K562 (cell line): ENCODE measurements around the gene PHLDB1. TPM values are rescaled to one million over a fixed set of nuclear protein-coding genes. Genes with fewer than 3 reads are reported as not detected.

Experiments used
- BCLAF1 ChIP-seq, 2 experiments: fragments of 450-650 bp in 1 of 2; IDR thresholded peaks; 2 replicates each; pipeline ENCODE4 v1.6.1; 2011 to 2017; ENCODE audit warnings: low read depth in 2 of 2, antibody characterized with exemption in 1 of 2, borderline replicate concordance in 1 of 2, low read length in 1 of 2, mild to moderate bottlenecking in 1 of 2, mixed read lengths in 1 of 2; ENCODE audit not compliant: control insufficient read depth in 1 of 2
- HBP1 ChIP-seq: fragments of 450-650 bp; formaldehyde crosslinking; IDR thresholded peaks from 2 replicates; pipeline ENCODE4 v1.4.0; 2022; ENCODE audit warnings: missing genetic modification characterization
- HMBOX1 ChIP-seq: sonication (generic); IDR thresholded peaks from 2 replicates; pipeline ENCODE4 v1.6.1; 2016
- JUN ChIP-seq, 2 experiments: sonication (generic) in 1 of 2; formaldehyde crosslinking in 1 of 2; IDR thresholded peaks; 2 replicates each; pipeline versions ENCODE4 v1.6.1 to v1.8.0; 2012 to 2022; ENCODE audit warnings: borderline replicate concordance in 2 of 2, mild to moderate bottlenecking in 2 of 2, improper control_type of control experiment in 1 of 2, low read depth in 1 of 2, low read length in 1 of 2, missing genetic modification reagents in 1 of 2
- KHSRP ChIP-seq: fragments of 450-650 bp; IDR thresholded peaks from 2 replicates; pipeline ENCODE4 v1.6.1; 2017
- MCM3 ChIP-seq: fragments of 450-650 bp; IDR thresholded peaks from 2 replicates; pipeline ENCODE4 v1.6.1; 2016
- MTA3 ChIP-seq: fragments of 450-650 bp; formaldehyde crosslinking; IDR thresholded peaks from 2 replicates; pipeline ENCODE4 v1.6.1; 2017; ENCODE audit warnings: mild to moderate bottlenecking, borderline replicate concordance
- MYNN ChIP-seq, 2 experiments: sonication (generic); formaldehyde crosslinking in 1 of 2; IDR thresholded peaks; 2 replicates each; pipeline versions ENCODE4 v1.5.0 to v1.6.1; 2016 to 2020; ENCODE audit warnings: antibody characterized with exemption in 1 of 2, missing genetic modification reagents in 1 of 2
- NCOA2 ChIP-seq, 2 experiments: fragments of 450-650 bp; IDR thresholded peaks; 2 replicates each; pipeline ENCODE4 v1.6.1; 2018; ENCODE audit warnings: mild to moderate bottlenecking in 2 of 2, moderate library complexity in 1 of 2; ENCODE audit not compliant: partially characterized antibody in 2 of 2
- PTBP1 ChIP-seq: fragments of 200-400 bp; formaldehyde crosslinking; IDR thresholded peaks from 2 replicates; pipeline ENCODE4 v1.6.1; 2017; ENCODE audit warnings: low read depth, low read length
- RCOR1 ChIP-seq, 2 experiments: IDR thresholded peaks; 2 replicates each; pipeline ENCODE4 v1.6.1; 2012; ENCODE audit warnings: low read depth in 2 of 2, low read length in 2 of 2, borderline replicate concordance in 1 of 2, improper control_type of control experiment in 1 of 2
- SETDB1 ChIP-seq: IDR thresholded peaks from one replicate; pipeline ENCODE4 v1.6.1; 2012; ENCODE audit warnings: low read length, control low read depth, inconsistent platforms
- SIN3B ChIP-seq: fragments of 450-650 bp; IDR thresholded peaks from 2 replicates; pipeline ENCODE4 v1.6.1; 2017; ENCODE audit warnings: low read depth, mild to moderate bottlenecking, moderate library complexity
- SNIP1 ChIP-seq: fragments of 450-650 bp; IDR thresholded peaks from 2 replicates; pipeline ENCODE4 v1.7.1; 2017; ENCODE audit warnings: low read depth, mild to moderate bottlenecking
- SREBF2 ChIP-seq: sonication (generic); formaldehyde crosslinking; IDR thresholded peaks from 2 replicates; pipeline ENCODE4 v1.4.0; 2020; ENCODE audit warnings: mild to moderate bottlenecking, missing genetic modification reagents
- SRSF3 ChIP-seq: fragments of 200-400 bp; formaldehyde crosslinking; IDR thresholded peaks from 2 replicates; pipeline ENCODE4 v1.6.1; 2016; ENCODE audit warnings: mild to moderate bottlenecking, low read length, moderate library complexity; ENCODE audit not compliant: insufficient read depth
- ZBTB7A ChIP-seq: IDR thresholded peaks from 2 replicates; pipeline ENCODE4 v1.6.1; 2011; ENCODE audit warnings: low read depth, mild to moderate bottlenecking, low read length, moderate library complexity, borderline replicate concordance; ENCODE audit not compliant: control insufficient read depth
- ZFX ChIP-seq: sonication (generic); formaldehyde crosslinking; IDR thresholded peaks from 2 replicates; pipeline ENCODE4 v1.8.0; 2022; ENCODE audit warnings: mild to moderate bottlenecking, missing genetic modification reagents, moderate library complexity
- ZNF224 ChIP-seq: sonication (generic); formaldehyde crosslinking; IDR thresholded peaks from 2 replicates; pipeline ENCODE4 v1.8.0; 2022; ENCODE audit warnings: mild to moderate bottlenecking, missing genetic modification reagents
- ZNF274 ChIP-seq: IDR thresholded peaks from 2 replicates; pipeline ENCODE4 v1.6.1; 2011; ENCODE audit warnings: low read depth, mild to moderate bottlenecking, low read length, moderate library complexity, borderline replicate concordance
- ZNF586 ChIP-seq: fragments of 450-650 bp; formaldehyde crosslinking; conservative IDR thresholded peaks from 2 replicates; pipeline ENCODE4 v1.4.0; 2020; ENCODE audit warnings: mild to moderate bottlenecking, moderate library complexity
- ZNF785 ChIP-seq: fragments of 250-450 bp; sonication (Bioruptor Pico); IDR thresholded peaks from 2 replicates; pipeline ENCODE4 v1.4.0; 2020; ENCODE audit warnings: mild to moderate bottlenecking
- polyA plus RNA-seq, 8 experiments: library from polyadenylated mRNA; depleted of rRNA in 4 of 8; stranded (reverse) in 5 of 8; unstranded in 3 of 8; fragments of >200 nt; fragmentation: Nextera tagmentation in 2 of 8; fragmentation: Illumina TruSeq in 1 of 8; extraction: Ambion mirVana in 2 of 8; extraction: Trizol in 1 of 8; gene quantifications; 2 replicates each; pipeline versions ENCODE4 v1.2.1 to v1.2.3, GENCODE V29; 2011 to 2014; ENCODE audit warnings: inconsistent platforms in 1 of 8, missing spikeins in 1 of 8
- total RNA-seq, 7 experiments: library from RNA; depleted of rRNA in 6 of 7; stranded (reverse); fragments of >200 nt in 6 of 7; fragmentation: Illumina TruSeq in 2 of 7; extraction: Trizol in 2 of 7; gene quantifications; 2 replicates each; pipeline versions ENCODE4 v1.2.1 to v1.2.3, GENCODE V29; 2011 to 2021; ENCODE audit warnings: low replicate concordance in 1 of 7

Gene PHLDB1
- total and polyA plus RNA-seq, 9 of the 15 experiments (the other 6 are each of a cell fraction or from before 2014, with no cell fraction given), result 2.0 to 28.7 (median 16.2) TPM

GRCh38 chr11:118634431-118635236 lies 27.2 kb downstream of the PHLDB1 start (continued):
- no peak for TF ChIP-seq MTA3
- TF ChIP-seq ZNF586, result no peak
- no peak for TF ChIP-seq SETDB1
- TF ChIP-seq RCOR1 (IDR thresholded peaks at IDR 0.05; ENCODE audit: borderline replicate concordance in 1 of 2, low read depth in 2 of 2, low read length in 2 of 2), result peak in 1 of 2 experiments; percentile 66; a peak in 1 of 4 replicates
- no peak for TF ChIP-seq BCLAF1 (IDR thresholded peaks at IDR 0.05; ENCODE audit: borderline replicate concordance in 1 of 2, control insufficient read depth in 1 of 2, low read depth in 2 of 2, low read length in 1 of 2)
- TF ChIP-seq ZNF785 (CRISPR knock-in tag), result no peak
- TF ChIP-seq PTBP1, result no peak
- no peak for TF ChIP-seq SREBF2 (CRISPR knock-in tag)
- no peak for TF ChIP-seq MCM3
- no peak for TF ChIP-seq KHSRP
- 0 out of 2 replicates have a peak, but pooled peaks have one; percentile 16 for TF ChIP-seq MYNN (IDR thresholded peaks at IDR 0.05)
- no peak for TF ChIP-seq MYNN (CRISPR knock-in tag; IDR thresholded peaks at IDR 0.05)
- TF ChIP-seq ZFX (CRISPR knock-in tag), result peak; percentile 54; the same call in 1 of the 2 replicates
- TF ChIP-seq SIN3B, result no peak
- TF ChIP-seq SRSF3, result no peak
- no peak for TF ChIP-seq JUN (IDR thresholded peaks at IDR 0.05; ENCODE audit: borderline replicate concordance, low read depth, low read length)
- no peak for TF ChIP-seq JUN (CRISPR knock-in tag; IDR thresholded peaks at IDR 0.05; ENCODE audit: borderline replicate concordance)
- peak; percentile 72; the same call in 1 of the 2 replicates for TF ChIP-seq ZBTB7A
- no peak for TF ChIP-seq SNIP1
- TF ChIP-seq ZNF224 (CRISPR knock-in tag), result no peak
- no peak for TF ChIP-seq NCOA2 (IDR thresholded peaks at IDR 0.05; ENCODE audit: partially characterized antibody in 2 of 2)
- no peak for TF ChIP-seq ZNF274
- TF ChIP-seq HMBOX1, result no peak
- TF ChIP-seq HBP1 (CRISPR knock-in tag), result no peak
